NB4 (cell line): ENCODE measurements around the gene PLD2.

Experiments
- POLR2A ChIP-seq: IDR thresholded peaks from 2 replicates; pipeline ENCODE4 v1.6.1; 2011; ENCODE audit warnings: mild to moderate bottlenecking; ENCODE audit not compliant: insufficient read length; ENCODE audit errors: extremely low read depth
- TF ChIP-seq, protein P1 (sequence below): IDR thresholded peaks from one replicate; pipeline ENCODE4 v1.5.1; 2012; ENCODE audit warnings: low read depth, low read length

DNA sequence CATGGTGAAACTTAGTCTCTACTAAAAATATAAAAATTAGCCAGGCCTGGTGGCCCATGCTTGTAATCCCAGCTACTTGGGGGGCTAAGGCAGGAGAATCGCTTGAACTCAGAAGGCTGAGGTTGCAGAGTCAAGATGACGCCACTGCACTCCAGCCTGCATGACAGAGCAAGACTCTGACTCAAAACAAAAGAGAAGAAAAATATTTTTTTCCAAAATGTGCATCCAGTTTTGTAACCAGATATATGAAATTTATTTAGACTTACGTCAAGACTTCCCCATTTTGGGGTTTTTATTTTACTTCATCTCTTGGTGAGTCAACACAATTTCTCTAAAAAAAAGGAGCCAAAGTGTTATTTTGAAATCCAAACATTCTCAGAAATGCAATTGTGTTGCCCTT, 40.8 kb upstream of the PLD2 start:
- TF ChIP-seq, protein P1, sequence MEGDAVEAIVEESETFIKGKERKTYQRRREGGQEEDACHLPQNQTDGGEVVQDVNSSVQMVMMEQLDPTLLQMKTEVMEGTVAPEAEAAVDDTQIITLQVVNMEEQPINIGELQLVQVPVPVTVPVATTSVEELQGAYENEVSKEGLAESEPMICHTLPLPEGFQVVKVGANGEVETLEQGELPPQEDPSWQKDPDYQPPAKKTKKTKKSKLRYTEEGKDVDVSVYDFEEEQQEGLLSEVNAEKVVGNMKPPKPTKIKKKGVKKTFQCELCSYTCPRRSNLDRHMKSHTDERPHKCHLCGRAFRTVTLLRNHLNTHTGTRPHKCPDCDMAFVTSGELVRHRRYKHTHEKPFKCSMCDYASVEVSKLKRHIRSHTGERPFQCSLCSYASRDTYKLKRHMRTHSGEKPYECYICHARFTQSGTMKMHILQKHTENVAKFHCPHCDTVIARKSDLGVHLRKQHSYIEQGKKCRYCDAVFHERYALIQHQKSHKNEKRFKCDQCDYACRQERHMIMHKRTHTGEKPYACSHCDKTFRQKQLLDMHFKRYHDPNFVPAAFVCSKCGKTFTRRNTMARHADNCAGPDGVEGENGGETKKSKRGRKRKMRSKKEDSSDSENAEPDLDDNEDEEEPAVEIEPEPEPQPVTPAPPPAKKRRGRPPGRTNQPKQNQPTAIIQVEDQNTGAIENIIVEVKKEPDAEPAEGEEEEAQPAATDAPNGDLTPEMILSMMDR, result no peak
- TF ChIP-seq POLR2A, result no peak
